Measurements from ENCODE around the gene ARID4B.

- TF ChIP-seq EZH2 (IDR thresholded peaks at IDR 0.05; ENCODE audit: borderline replicate concordance, low read length) (no peak), CTCF (conservative IDR thresholded peaks at IDR 0.05 in 1 of 2, IDR thresholded peaks at IDR 0.05 in 1 of 2; ENCODE audit: extremely low read depth in 1 of 2, insufficient read depth in 1 of 2, low read depth in 1 of 2, low read length in 2 of 2) (no peak)
Measured at GRCh38 chr1:235261243-235261642, 66.7 kb downstream of the ARID4B start.

Data from mammary epithelial cell (primary cell).